ENCODE measurements around the gene CLRN2.
"Not testable (repeated sequence)": the region's sequence is repeated elsewhere in the genome, so short reads cannot be mapped to it uniquely, and the experiment has no call there.

Gene CLRN2

DNA sequence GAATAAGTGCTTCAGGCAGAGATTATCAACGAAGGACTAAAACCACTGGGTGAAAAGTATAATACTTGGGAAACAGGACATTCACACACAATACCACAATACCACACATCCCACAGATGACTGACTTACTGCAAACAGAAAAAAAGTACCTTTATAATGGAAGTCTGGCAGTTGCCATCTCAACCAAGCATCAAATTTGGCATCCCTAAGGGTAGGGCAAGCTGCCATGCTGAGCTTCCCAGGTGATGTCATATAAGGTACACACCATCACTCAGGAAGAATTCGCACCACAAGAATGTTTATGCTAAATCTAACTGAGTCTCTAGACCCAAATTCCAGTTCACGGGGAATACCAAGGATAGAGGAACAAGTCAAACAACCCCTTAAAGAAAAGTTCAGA lies 12.2 kb upstream of the CLRN2 start:
- no peak for DNase-seq (ENCODE audit: extremely low read depth in 1 of 2, low read depth in 1 of 2)

DNA sequence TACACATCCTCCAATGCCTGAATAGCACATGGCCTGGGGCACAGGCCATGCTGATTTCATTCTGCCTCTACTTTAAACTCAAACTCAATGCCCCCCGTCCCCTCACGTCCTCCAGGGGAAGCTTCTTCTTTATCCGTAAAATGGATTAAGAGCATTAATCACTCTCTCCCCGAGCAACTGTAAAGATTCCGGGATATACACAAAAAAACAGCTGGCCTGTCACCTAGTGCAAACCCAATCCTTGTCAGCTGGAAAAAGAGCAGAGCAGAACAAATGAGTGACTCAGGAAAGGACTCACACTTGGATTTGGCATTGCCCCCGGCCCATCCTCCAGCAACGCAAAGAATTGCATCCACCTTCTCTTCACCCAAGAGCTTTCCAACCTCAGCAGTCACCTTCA lies 10.9 kb upstream of the CLRN2 start:
- DNase-seq (ENCODE audit: extremely low read depth in 1 of 2, low read depth in 1 of 2) = no peak

DNA sequence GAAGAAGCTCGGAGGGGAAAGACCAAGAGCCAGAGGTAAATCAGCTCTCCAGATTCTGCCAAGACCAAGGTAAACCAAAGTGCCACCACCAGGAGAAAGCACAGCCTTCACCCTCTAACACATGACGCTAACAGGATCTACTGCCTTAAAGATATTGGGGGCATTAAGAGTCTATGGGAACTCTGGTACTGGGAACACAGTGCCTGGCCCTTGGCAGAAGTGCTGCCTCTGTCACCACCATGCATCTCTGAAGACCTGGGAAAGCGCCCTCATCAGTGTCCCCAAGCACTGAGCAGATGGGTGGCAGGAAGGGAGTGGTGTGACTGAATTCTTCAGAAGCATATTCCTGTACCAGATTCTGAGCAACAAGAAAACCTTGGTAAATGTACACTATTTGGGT lies 4.4 kb upstream of the CLRN2 start:
- DNase-seq (ENCODE audit: extremely low read depth in 1 of 2, low read depth in 1 of 2) = no peak

DNA sequence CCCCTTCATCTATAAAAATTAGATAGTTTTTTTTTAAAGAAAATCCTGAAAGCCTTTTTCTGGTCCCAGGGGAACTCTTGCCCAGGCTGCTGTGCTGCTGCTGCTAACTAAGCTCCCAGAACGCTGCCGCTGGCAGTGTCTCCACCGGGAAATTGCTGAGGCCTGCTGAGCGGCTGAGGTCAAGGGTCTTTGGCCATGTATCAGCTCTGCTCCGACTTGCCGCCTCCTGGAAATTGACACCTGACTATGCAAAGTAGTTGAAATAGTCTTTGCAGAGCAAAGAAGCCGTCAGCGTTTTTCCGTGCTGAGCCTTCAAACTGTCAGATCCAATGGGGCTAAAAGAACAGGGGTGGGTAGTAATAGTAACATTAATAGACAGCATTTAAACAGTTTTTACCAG lies 3.9 kb upstream of the CLRN2 start:
- DNase-seq (ENCODE audit: extremely low read depth in 1 of 2, low read depth in 1 of 2) = no peak

DNA sequence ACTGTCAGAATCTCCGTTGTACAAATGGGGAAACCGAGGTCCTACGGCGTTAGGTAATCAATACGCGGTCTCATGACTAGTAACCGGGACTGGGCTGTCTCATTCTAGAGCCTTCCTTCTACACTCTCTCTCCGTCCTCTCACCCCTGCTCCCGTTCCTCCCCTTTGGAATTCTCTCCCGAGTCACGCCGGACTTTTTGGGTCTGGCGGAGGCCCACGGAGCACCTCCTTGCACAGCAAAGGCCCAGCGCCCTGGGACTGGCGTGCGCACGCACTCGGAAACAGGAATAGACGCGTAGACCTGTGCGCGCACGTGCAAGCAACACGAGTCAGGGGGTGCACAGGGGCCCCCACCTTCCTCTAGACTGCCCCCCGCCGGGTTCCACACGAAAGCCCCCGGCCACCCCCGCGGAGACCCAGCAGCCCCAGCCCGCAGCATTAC lies 3.4 kb upstream of the CLRN2 start:
- peak; percentile 16 to 34 for DNase-seq (ENCODE audit: extremely low read depth in 1 of 2, low read depth in 1 of 2)

DNA sequence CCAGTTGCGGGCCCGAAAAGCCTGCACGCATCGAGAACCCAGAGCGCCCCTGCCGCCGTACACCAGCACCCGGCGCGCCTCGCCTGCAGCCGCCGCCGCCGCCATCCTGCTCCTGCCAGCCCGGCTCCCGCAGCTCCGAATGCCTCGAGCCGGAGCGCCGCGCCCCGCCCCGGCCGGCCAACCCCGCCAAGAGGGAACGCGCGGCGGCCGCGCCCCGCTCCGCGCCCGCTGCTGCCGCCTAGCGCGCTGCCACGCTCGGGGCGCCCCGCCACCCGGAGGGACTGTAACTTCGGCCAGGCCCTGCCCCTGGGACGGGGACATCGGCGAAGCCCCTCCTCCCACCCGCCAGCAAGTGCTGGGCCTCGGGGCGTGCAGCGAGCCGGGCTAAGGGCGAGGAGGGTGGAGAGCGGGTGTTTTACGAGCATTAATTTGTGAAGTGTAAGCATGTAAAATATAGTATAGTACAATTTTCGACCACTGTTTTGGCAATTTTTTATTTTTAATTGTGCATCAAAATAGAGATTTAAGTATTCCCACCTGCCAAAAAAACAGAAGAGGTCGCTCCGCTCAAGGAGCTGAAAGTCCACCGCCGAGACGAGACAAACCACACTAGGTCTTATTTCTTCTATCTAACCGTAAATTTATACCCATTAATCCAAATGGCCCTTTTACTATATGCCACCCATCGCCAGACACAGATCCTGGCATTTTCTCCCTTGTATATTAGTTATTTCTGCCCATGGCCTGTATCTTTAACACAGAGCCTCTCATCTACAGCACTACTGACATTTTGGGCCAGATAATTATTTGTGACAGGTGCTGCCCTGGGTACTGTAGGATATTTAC lies 2.8 kb upstream of the CLRN2 start, which contains the start of gene QDPR:
Gene QDPR, minus strand, starts transcription at position 141 of the 846 bp plus-strand sequence. Its CDS starts 36 bp downstream, at position 105.
- DNase-seq (ENCODE audit: extremely low read depth in 1 of 2, low read depth in 1 of 2) = peak; percentile 69 to 74

DNA sequence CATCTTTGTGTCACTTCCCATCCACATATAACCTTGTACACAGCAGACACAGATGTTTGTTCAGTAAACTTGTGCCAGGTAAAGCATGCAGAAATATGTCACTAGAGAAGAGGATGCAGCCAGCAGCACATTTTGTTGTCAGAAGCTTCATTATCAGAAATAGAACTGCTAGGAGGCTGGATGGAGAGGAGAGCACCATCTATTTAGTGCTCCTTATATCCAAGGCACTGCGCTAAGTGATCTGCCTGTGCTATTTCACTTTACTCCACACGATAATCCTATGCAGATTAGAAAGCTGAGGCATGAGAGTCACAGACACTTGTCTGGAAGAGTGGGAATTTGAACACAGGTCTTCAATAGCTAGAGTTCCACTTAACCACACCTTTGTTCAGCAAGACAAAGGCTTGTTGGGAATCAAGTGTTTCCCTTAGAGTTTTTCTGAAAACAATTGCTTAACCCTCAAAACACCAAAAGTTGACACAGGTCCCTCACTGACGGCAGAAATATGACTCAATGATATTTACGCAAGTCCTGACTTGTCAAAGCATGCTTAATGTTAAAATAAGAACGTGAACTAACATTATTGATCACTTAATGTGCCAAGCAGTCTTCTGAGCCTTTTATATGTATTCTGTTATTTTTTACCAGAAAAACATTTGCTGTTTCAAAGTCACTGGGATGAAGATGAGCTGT lies 1.8 kb upstream of the CLRN2 start:
- DNase-seq (ENCODE audit: extremely low read depth in 1 of 2, low read depth in 1 of 2) = no peak

DNA sequence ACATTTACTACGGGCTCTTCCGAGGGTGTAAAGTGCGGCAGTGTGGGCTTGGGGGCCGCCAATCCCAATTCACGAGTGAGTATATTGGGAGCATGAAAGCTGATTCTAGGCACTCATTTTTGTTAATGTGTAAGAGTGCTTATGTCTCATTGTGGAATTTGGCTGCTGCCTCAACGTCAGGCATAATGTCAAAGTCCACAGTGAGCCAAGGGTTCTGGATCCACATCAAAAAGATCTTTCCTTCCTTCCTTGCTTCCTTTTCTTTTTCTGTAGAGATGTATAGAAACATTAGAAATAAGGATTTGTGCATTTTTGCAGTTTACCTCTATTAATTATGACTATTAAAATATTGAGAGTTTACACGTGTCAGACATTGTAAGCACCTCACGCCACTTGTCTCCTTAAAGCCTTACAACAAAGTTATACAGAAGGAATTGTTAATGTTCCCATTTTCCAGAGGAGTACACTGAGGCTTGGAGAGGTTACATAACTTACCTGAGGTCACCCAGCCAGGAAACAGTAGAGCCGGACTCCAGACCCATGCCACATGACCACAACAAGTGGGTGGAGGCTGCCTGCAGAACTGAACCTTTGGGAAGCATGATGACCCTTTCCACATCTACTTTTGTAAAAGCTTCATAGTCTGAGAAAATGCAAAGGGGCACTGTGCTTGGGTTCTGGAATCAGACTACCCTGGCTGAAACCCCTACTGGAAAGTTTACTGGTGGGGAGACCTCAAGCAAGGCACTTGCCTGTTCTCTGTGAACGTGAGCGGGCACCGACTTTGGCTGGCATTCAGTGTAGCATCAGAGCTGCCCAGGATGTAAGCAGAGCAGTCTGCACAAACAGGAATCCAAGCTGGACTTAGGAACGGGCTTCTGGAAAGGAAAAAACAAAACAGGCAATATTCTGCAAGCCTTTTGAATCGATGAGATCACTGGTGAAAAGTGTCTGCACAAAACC lies 761 bp downstream of the CLRN2 start:
- no peak for DNase-seq (ENCODE audit: extremely low read depth in 1 of 2, low read depth in 1 of 2)

DNA sequence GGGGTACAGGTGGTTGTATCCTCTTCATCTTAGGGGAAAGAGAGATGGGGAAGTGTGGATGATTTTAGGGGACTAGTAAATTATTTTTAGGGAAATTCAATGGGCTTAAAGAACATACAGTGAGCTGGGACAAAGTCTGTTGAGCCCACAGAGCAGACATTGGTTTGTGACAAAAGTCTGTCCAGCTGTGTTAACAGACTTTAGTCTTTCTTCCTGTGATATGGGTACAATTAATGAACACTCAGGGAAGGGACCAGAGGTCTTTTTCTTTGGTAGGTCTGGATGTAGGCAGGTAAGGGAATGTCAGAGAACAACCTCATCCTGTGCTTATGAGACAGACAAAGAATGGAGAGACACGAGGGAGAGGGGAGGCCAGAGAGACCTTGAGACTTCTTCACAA lies 2.0 kb downstream of the CLRN2 start:
- no peak for DNase-seq (ENCODE audit: extremely low read depth in 1 of 2, low read depth in 1 of 2)

DNA sequence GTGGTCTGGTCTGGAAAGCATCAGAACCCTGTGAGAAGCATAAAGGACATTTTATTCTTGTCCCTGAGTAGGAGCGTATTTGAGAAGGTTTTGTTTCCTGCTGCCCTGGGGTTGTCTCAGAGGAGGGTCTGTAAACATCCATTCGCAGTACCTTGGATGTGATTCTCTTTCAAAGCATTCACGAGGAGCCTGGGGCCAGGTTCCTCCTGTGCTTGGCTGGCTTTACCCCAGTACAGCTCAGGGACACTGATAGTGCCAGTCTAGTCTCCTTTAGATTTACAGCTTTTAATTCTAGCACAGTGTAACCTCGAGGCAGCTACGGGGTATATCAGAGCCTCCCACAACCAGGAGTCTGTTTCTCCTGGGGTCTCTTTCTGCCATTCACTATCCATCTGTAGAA lies 2.7 kb downstream of the CLRN2 start:
- no peak for DNase-seq (ENCODE audit: extremely low read depth in 1 of 2, low read depth in 1 of 2)

DNA sequence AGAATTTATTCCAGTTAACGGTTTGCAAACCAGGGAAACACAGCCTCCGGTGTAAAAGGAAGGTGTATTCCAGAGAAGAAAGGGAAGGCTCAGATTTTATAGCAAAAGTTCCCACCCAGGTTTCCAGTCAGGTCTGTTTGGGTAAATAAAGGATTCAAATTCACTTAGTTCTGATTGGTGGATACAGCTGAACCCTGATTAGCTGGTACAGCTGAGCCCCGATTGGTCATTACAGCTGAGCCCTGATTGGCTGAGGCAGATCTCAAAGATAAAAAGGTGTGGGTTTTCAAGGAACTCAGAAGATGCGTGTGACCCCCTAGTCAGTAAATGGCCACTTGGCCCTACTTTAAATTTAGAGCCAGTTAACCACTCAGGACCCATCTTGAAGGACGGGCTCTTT lies 6.6 kb downstream of the CLRN2 start:
- no peak for DNase-seq (ENCODE audit: extremely low read depth in 1 of 2, low read depth in 1 of 2)

DNA sequence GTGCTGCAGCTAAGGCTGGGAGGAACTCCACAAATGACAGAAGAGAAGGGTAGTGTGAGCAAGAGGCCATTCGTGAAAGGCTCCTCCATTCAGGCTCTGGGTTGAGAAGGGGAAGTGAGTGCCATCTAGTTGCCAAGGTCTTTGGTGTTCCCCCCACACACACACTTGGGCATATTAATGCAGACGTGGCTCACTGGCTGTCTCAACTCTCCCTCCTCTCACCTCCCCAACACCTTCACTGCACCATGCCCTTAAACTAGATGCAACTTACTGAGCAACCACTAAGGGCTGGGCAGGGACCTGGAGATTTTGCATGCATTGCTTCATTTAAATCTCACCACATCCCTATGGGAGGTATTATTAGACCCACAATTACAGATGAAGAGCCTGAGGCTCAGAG lies 8.7 kb downstream of the CLRN2 start:
- DNase-seq (ENCODE audit: extremely low read depth in 1 of 2, low read depth in 1 of 2) = no peak

DNA sequence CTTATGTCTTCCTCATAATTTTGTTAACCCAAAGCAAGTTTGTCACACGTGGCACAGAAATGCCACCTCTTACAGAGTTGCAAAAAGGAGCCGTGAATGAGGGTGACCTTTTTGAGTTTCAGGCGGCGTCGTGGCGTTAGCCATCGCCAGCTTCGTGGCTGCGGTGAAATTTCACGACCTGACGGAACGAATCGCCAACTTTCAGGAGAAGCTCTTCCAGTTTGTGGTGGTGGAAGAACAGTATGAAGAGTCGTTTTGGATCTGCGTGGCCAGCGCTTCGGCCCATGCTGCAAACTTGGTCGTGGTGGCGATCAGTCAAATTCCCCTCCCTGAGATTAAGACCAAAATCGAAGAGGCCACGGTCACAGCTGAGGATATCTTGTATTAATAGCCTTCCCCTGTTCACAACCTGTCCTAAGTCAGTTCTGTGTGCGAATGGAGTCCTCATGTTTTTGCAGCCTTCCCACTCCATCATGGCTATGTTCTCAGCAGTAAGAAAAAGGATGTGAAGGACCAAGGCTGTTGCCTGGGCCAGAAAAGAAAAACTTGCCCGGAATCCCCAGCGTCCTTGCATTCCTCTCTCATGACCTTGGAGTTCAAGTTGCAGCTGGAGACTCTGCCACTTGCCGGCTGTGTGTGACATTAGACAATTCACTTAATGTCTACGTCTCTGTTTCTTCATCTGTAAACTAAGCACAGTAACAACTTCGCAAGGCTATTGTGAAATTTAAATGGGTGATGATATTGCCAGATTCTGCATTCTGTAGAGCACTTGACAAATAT lies 11.9 kb downstream of the CLRN2 start:
- DNase-seq (ENCODE audit: extremely low read depth in 1 of 2, low read depth in 1 of 2) = no peak

DNA sequence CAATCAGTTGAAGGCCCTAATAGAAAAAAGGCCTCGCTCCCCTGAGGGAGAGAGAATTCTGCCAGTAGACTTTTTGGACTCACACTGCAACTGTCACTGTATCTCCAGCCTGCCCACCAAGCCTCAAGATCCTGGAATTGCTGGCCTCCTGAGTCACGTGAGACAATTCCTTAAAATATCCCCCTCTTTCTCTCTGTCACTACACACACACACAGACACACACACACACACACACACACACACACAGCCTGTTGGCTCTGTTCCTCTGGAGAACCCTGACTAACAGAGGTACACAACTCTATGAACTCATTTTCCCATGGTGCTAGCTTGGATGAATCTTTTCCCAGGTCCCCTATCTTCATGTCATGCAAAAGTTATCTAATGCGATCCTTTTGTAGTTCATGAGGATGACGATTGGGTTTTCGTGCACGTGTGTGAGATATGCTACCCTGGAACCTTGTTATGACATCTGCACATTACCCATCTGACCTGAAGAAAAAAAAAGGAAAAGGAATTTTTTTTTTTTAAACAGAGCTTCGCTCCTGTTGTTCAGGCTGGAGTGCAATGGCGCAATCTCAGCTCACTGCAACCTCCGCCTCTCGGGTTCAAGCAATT lies 13.7 kb downstream of the CLRN2 start:
- no peak for DNase-seq (ENCODE audit: extremely low read depth in 1 of 2, low read depth in 1 of 2)

DNA sequence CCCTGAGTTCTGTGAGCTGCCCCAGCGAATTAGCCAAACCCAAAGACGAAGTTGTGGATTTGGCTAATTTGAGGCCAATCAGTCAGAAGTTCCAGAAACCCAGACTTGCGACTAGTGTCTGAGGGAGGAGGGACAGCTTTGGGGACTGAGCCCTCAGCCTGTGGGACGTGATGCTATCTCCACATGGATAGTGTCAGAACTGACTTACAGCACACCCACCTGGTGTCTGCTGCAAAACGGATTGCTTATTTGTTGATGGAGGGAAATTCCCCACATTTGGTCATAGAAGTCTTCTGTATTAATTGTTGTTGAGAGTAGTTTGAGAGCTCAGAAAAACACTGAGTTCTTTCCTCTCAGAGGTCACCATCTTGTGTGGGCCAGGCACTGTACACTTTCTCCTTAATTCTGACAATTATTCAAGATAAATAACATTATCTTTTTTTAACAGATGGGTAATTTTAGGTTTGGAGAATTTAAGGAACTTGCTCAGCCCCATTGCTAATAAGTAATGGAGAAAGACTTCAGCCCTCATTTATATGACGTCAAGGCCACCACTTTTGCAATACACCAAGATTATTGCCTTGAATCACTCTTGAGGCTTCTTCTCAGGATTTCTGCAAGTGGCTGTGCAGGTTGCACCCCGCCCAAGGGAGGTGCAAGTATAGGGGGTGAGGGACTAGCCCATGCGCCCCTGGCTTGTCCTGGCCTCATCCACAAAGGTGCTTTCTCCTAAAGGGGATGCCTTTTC lies 16.7 kb downstream of the CLRN2 start:
- no peak for DNase-seq (ENCODE audit: extremely low read depth in 1 of 2, low read depth in 1 of 2)

DNA sequence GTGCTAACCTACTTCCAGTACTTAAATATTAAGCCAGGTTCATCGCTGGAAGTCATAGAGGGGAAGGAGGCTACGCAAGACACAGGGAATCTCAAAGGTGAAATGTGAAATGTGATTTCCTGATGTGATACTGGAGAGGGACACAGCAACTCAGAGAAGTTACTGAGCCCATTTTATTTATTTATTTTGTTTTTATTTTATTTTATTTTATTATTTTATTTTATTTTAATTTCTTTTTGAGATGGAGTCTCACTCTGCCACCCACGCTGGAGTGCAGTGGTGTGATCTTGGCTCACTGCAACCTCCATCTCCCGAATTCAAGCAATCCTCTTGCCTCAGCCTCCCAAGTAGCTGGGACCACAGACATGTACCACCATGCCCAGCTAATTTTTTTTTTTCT lies 19.7 kb downstream of the CLRN2 start:
- no peak for DNase-seq (ENCODE audit: extremely low read depth in 1 of 2, low read depth in 1 of 2)

DNA sequence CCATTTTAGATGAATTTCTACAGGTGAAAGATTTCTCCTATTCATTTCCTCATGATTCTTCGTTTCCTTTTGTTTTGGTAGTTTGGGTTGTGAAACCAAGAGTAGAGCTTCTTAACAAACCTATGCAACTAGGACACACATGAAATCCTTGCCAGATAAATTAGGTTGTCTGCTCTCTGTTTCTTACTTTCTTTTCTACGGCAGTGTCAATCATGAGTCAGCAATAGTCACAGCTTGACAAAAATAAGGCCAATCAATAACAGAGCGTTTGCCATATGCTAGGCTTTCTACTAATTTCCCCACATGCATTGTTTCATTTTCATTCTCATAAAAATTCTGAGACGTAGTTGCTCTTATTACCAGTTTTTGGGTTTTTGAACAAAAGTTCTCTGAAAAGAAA lies 20.3 kb downstream of the CLRN2 start:
- no peak for DNase-seq (ENCODE audit: extremely low read depth in 1 of 2, low read depth in 1 of 2)

DNA sequence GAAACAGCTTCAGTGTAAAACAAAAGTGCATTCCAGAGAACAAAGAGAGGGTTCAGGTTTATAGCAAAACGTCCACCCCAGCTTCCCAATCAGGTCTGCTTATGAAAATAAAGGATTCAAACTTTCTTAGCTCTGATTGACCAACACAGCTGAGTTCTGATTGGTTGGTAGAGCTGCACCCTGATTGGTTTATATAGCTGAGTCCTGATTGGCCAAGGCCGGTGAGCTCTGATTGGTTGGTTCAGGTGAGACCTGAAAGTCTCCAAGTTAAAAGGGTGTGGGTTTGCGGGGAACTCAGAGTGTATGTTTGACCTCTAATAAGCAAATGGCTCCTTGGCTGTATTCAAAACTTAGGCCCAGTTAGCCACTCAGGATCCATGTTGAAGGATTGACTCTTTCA lies 20.9 kb downstream of the CLRN2 start:
- DNase-seq (ENCODE audit: extremely low read depth in 1 of 2, low read depth in 1 of 2) = no peak

DNA sequence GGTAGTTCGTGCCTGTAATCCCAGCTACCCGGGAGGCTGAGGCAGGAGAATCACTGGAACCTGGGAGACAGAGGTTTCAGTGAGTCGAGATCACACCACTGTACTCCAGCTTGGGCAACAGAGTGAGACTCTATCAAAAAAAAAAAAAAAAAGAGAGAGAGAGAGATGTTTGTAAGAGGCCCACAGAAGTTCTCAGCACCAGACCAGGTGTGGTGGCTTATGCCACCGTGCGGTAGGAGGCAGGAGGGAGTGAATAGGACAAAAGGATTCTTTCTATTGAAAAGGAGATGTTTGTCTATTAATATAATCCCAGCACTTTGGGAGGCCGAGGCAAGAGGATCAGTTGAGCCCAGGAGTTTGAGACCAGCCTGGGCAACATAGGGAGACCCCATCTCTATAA lies 22.1 kb downstream of the CLRN2 start:
- DNase-seq (ENCODE audit: extremely low read depth in 1 of 2, low read depth in 1 of 2) = not testable (repeated sequence)

Measured in stimulated activated CD8-positive, alpha-beta memory T cell treated with anti-CD3 and anti-CD28 coated beads, Interleukin-7, amount 100 ng/mL, for 48 hours (primary cell).